HG02870 (cell line): ENCODE data around the gene NRDE2.

Experiments used
- ATAC-seq: cut with Tn5 transposase; IDR thresholded peaks from one replicate; pipeline ENCODE4 v1.9.1; 2021; ENCODE audit warnings: mild to moderate bottlenecking, moderate library complexity; ENCODE audit not compliant: unreplicated experiment

The NRDE2 gene

GRCh38 chr14:90297876-90298629 lies 33.7 kb downstream of the NRDE2 start:
- no peak for ATAC-seq

GRCh38 chr14:90296641-90297040 lies 35.1 kb downstream of the NRDE2 start:
- ATAC-seq, result no peak

GRCh38 chr14:90295870-90296516 lies 35.7 kb downstream of the NRDE2 start:
- ATAC-seq, result no peak

- no peak for ATAC-seq
These were observed 36.9 kb downstream of the NRDE2 start for GRCh38 chr14:90294872-90295271.

- no peak for ATAC-seq
These were observed 37.7 kb downstream of the NRDE2 start for GRCh38 chr14:90293766-90294730.

- ATAC-seq, result no peak
These were observed 40.0 kb downstream of the NRDE2 start for GRCh38 chr14:90291699-90292098.

GRCh38 chr14:90290337-90291011 lies 41.3 kb downstream of the NRDE2 start:
- ATAC-seq, result no peak

- ATAC-seq, result no peak
These were observed 42.9 kb downstream of the NRDE2 start for GRCh38 chr14:90288651-90289355.

GRCh38 chr14:90287791-90288190 lies 44.0 kb downstream of the NRDE2 start:
- no peak for ATAC-seq

- ATAC-seq, result no peak
These were observed 50.0 kb downstream of the NRDE2 start for GRCh38 chr14:90281756-90282155.

- no peak for ATAC-seq
These were observed 50.5 kb downstream of the NRDE2 start for GRCh38 chr14:90281261-90281660.

- no peak for ATAC-seq
These were observed 51.6 kb downstream of the NRDE2 start for GRCh38 chr14:90280096-90280495.

GRCh38 chr14:90278199-90279175 lies 53.3 kb downstream of the NRDE2 start:
- ATAC-seq, result no peak

GRCh38 chr14:90277581-90278198 lies 54.1 kb downstream of the NRDE2 start:
- no peak for ATAC-seq

GRCh38 chr14:90276646-90277367 lies 54.9 kb downstream of the NRDE2 start:
- ATAC-seq, result peak; percentile 51

GRCh38 chr14:90275820-90276219 lies 55.9 kb downstream of the NRDE2 start:
- no peak for ATAC-seq

GRCh38 chr14:90275458-90275814 lies 56.3 kb downstream of the NRDE2 start:
- no peak for ATAC-seq
